Erythroblast (primary cell): ENCODE results near the gene RNF166.

Experiments
- GATA1 ChIP-seq: IDR thresholded peaks from 2 replicates; pipeline ENCODE4 v1.6.1; 2011; ENCODE audit warnings: low read depth, mild to moderate bottlenecking, control low read depth, low read length, moderate library complexity
- POLR2A ChIP-seq: IDR thresholded peaks from 2 replicates; pipeline ENCODE4 v1.6.1; 2011; ENCODE audit warnings: mild to moderate bottlenecking, low read length

GRCh38 chr16:88754109-88754911 lies 48.1 kb upstream of the RNF166 start:
- no peak for TF ChIP-seq POLR2A
- TF ChIP-seq GATA1 = no peak
